Stomach (tissue), 4 donors: ENCODE results near the gene SUCLA2.

ENCODE experiments used
- CTCF ChIP-seq, 7 experiments: fragments of 450-650 bp in 4 of 7; fragments of 200-600 bp in 3 of 7; sonication (generic) in 3 of 7; IDR thresholded peaks; one replicate each; pipeline ENCODE4 v1.5.1; 2016 to 2019; ENCODE audit warnings: antibody characterized with exemption in 7 of 7, control low read depth in 2 of 7, mild to moderate bottlenecking in 1 of 7
- EP300 ChIP-seq: sonication (generic); formaldehyde crosslinking; IDR thresholded peaks from one replicate; pipeline ENCODE4 v1.6.1; 2017; ENCODE audit warnings: antibody characterized with exemption
- POLR2A ChIP-seq, 4 donors: fragments of 450-650 bp; IDR thresholded peaks; one replicate each; pipeline ENCODE4 v1.6.1; 2016; ENCODE audit warnings: antibody characterized with exemption in 4 of 4, control low read depth in 2 of 4, mild to moderate bottlenecking in 1 of 4, moderate library complexity in 1 of 4
- POLR2AphosphoS5 ChIP-seq, 3 donors: sonication (generic); formaldehyde crosslinking; IDR thresholded peaks; one replicate each; pipeline ENCODE4 v1.6.1; 2016; ENCODE audit warnings: antibody characterized with exemption in 3 of 3

GRCh38 chr13:48006396-48006795 is 5.3 kb upstream of the SUCLA2 start:
- TF ChIP-seq CTCF (IDR thresholded peaks at IDR 0.05) (no peak), EP300 (no peak), POLR2AphosphoS5 (IDR thresholded peaks at IDR 0.05) (no peak), POLR2A (IDR thresholded peaks at IDR 0.05) (no peak)
